ENCODE results near the gene VPS37B. TPM values are rescaled to one million over a fixed set of nuclear protein-coding genes. Genes with fewer than 3 reads are reported as not detected.
"Not testable (repeated sequence)": the region's sequence is repeated elsewhere in the genome, so short reads cannot be mapped to it uniquely, and the experiment has no call there.

The VPS37B gene
- total RNA-seq, 4 donors from 2014 or later, result 21.2 to 52.4 (median 38.1) TPM

- no peaks in the 10 kb centered on the region for H3K27me3 ChIP-seq
- peak overlapping the region in 3 of 4 donors; percentile 4 to 36 (median 14) for H3K27ac ChIP-seq (replicated peaks in 1 of 4)
- H3K4me3 ChIP-seq, result no peak overlapping the region
- no peaks in the 10 kb centered on the region for H3K36me3 ChIP-seq
- H3K9me3 ChIP-seq, result no peaks in the 10 kb centered on the region
- no peak for DNase-seq (ENCODE audit: extremely low spot score)
- intact Hi-C loops (cut with DNase I), result no loop called here
- 60% methylated on average over 3 of the region's 3 CpGs for WGBS
- peaks cover 81 to 99% (median 98%) of the 10 kb centered on the region in 4 donors for H3K4me1 ChIP-seq
- TF ChIP-seq EP300 (IDR thresholded peaks at IDR 0.05) (no peak), CTCF (IDR thresholded peaks at IDR 0.05) (no peak), POLR2AphosphoS5 (IDR thresholded peaks at IDR 0.05) (no peak), POLR2A (IDR thresholded peaks at IDR 0.05; ENCODE audit: low read depth) (no peak)
Measured at GRCh38 chr12:122876731-122877130, 19.2 kb downstream of the VPS37B start.

GRCh38 chr12:122876281-122876680 is 19.6 kb downstream of the VPS37B start:
- Histone ChIP-seq H3K27ac (replicated peaks in 1 of 4) (peak overlapping the region in 3 of 4 donors; percentile 8 to 36 (median 14)), H3K4me1 (peaks cover 81 to 100% (median 98%) of the 10 kb centered on the region in 4 donors)
- H3K27me3 ChIP-seq, result not testable (repeated sequence)

GRCh38 chr12:122875590-122876220 is 20.2 kb downstream of the VPS37B start:
- peaks cover 81 to 100% (median 98%) of the 10 kb centered on the region in 4 donors for H3K4me1 ChIP-seq
- H3K4me3 ChIP-seq, result no peak overlapping the region
- no peak for TF ChIP-seq POLR2A (IDR thresholded peaks at IDR 0.05; ENCODE audit: low read depth)
- TF ChIP-seq CTCF (IDR thresholded peaks at IDR 0.05), result no peak
- no peak for TF ChIP-seq POLR2AphosphoS5 (IDR thresholded peaks at IDR 0.05)
- TF ChIP-seq EP300 (IDR thresholded peaks at IDR 0.05), result no peak
- H3K36me3 ChIP-seq, result no peaks in the 10 kb centered on the region
- no peaks in the 10 kb centered on the region for H3K27me3 ChIP-seq
- 52% methylated on average over 7 of the region's 7 CpGs for WGBS
- no peak for DNase-seq (ENCODE audit: extremely low spot score)
- intact Hi-C loops (cut with DNase I), result no loop called here
- peak overlapping the region in 3 of 4 donors; percentile 8 to 36 (median 24) for H3K27ac ChIP-seq (replicated peaks in 1 of 4)
- H3K9me3 ChIP-seq, result no peaks in the 10 kb centered on the region

More at GRCh38 chr12:122876281-122876680, 19.6 kb downstream of the VPS37B start:
- DNase-seq (ENCODE audit: extremely low spot score); H3K36me3 ChIP-seq; H3K9me3 ChIP-seq; H3K4me3 ChIP-seq; intact Hi-C loops (cut with DNase I): not testable (repeated sequence)
- 86% methylated on average over 5 of the region's 5 CpGs for WGBS

- TF ChIP-seq EP300 (IDR thresholded peaks at IDR 0.05), result no peak
- no peak for TF ChIP-seq POLR2A (IDR thresholded peaks at IDR 0.05; ENCODE audit: low read depth)
- 93% methylated on average over 12 of the region's 12 CpGs for WGBS
- intact Hi-C loops (cut with DNase I), result no loop called here
- Histone ChIP-seq H3K4me3 (no peak overlapping the region), H3K36me3 (peaks cover 8 to 15% (median 14%) of the 10 kb centered on the region in 4 donors), H3K27ac (replicated peaks in 1 of 4) (peak overlapping the region in 3 of 4 donors; percentile 80 to 81 (median 80)), H3K4me1 (peaks cover 78 to 97% (median 96%) of the 10 kb centered on the region in 4 donors), H3K9me3 (no peaks in the 10 kb centered on the region), H3K27me3 (no peaks in the 10 kb centered on the region)
- DNase-seq (ENCODE audit: extremely low spot score), result no peak
Measured at GRCh38 chr12:122874081-122874480, 21.8 kb downstream of the VPS37B start.

- H3K4me3 ChIP-seq, result no peak overlapping the region
- DNase-seq (ENCODE audit: extremely low spot score), result no peak
Measured at GRCh38 chr12:122873540-122873939, 22.4 kb downstream of the VPS37B start.

More at GRCh38 chr12:122873540-122873939, 22.4 kb downstream of the VPS37B start:
- intact Hi-C loops (cut with DNase I), result no loop called here
- 76% methylated on average over 4 of the region's 4 CpGs for WGBS
- Histone ChIP-seq H3K9me3 (no peaks in the 10 kb centered on the region), H3K27ac (replicated peaks in 1 of 4) (peak overlapping the region; percentile 80 to 83 (median 80)), H3K4me1 (peaks cover 80 to 95% (median 91%) of the 10 kb centered on the region in 4 donors), H3K36me3 (peaks cover 12 to 20% (median 19%) of the 10 kb centered on the region in 4 donors), H3K27me3 (no peaks in the 10 kb centered on the region)
- TF ChIP-seq CTCF (IDR thresholded peaks at IDR 0.05) (no peak), POLR2AphosphoS5 (IDR thresholded peaks at IDR 0.05) (no peak), EP300 (IDR thresholded peaks at IDR 0.05) (no peak), POLR2A (IDR thresholded peaks at IDR 0.05; ENCODE audit: low read depth) (no peak)

All from esophagus muscularis mucosa (tissue), 4 donors.